Dermis blood vessel endothelial cell (primary cell): Measurements from ENCODE around the gene NARS2. TPM values are rescaled to one million over a fixed set of nuclear protein-coding genes. Genes with fewer than 3 reads are reported as not detected.
A peak's percentile ranks its signal among the peaks of the same experiment; 100 is the strongest.

Experiments
- DNase-seq: peaks from one replicate; pipeline ENCODE4 v3.0.0; 2010
- total RNA-seq: library from RNA; depleted of rRNA; stranded (reverse); fragments of >200 nt; gene quantifications from 2 replicates; pipeline ENCODE4 v1.2.3, GENCODE V29; 2014

The NARS2 gene
- total RNA-seq, 1 donor from 2014 or later: 15.5 TPM

GRCh38 chr11:78429209-78429608 lies 145.5 kb downstream of the NARS2 start:
- DNase-seq: no peak

GRCh38 chr11:78428773-78429172 lies 145.9 kb downstream of the NARS2 start:
- no peak for DNase-seq

GRCh38 chr11:78428266-78428636 lies 146.4 kb downstream of the NARS2 start:
- DNase-seq: peak; percentile 73

- DNase-seq: no peak
Measured at GRCh38 chr11:78427615-78428265, 146.9 kb downstream of the NARS2 start.

- no peak for DNase-seq
Measured at GRCh38 chr11:78426845-78427244, 147.8 kb downstream of the NARS2 start.

GRCh38 chr11:78425399-78426070 lies 149.1 kb downstream of the NARS2 start:
- no peak for DNase-seq

GRCh38 chr11:78424334-78425270 lies 150.1 kb downstream of the NARS2 start:
- peak; percentile 50 for DNase-seq

- DNase-seq: no peak
Measured at GRCh38 chr11:78423241-78423640, 151.4 kb downstream of the NARS2 start.

GRCh38 chr11:78420796-78421209 lies 153.9 kb downstream of the NARS2 start:
- peak; percentile 65 for DNase-seq

GRCh38 chr11:78420255-78420764 lies 154.4 kb downstream of the NARS2 start:
- peak; percentile 89 for DNase-seq

- peak; percentile 86 for DNase-seq
Measured at GRCh38 chr11:78419327-78419726, 155.3 kb downstream of the NARS2 start.

GRCh38 chr11:78418584-78419211 lies 156.0 kb downstream of the NARS2 start:
- peak; percentile 21 for DNase-seq

GRCh38 chr11:78417888-78418583 lies 156.6 kb downstream of the NARS2 start:
- peak; percentile 87 for DNase-seq

- DNase-seq: no peak
Measured at GRCh38 chr11:78417175-78417887, 157.3 kb downstream of the NARS2 start, which contains the start of gene GAB2. GAB2 (minus strand) TSS chr11:78417820; CDS start chr11:78417720, 100 bp downstream.

GRCh38 chr11:78416285-78417174 lies 158.1 kb downstream of the NARS2 start:
- DNase-seq: peak; percentile 88

- no peak for DNase-seq
Measured at GRCh38 chr11:78415338-78415737, 159.3 kb downstream of the NARS2 start.

GRCh38 chr11:78414321-78415051 lies 160.2 kb downstream of the NARS2 start:
- DNase-seq: peak; percentile 55

- DNase-seq: no peak
Measured at GRCh38 chr11:78408619-78409018, 166.0 kb downstream of the NARS2 start.

- no peak for DNase-seq
Measured at GRCh38 chr11:78406568-78407196, 168.0 kb downstream of the NARS2 start.
